NCI-H69 (cell line): ENCODE data around the gene PRRC2B.
A peak's percentile ranks its signal among the peaks of the same experiment; 100 is the strongest.
"Not testable (repeated sequence)": the region's sequence is repeated elsewhere in the genome, so short reads cannot be mapped to it uniquely, and the experiment has no call there.

Experiments
- DNase-seq: peaks from one replicate; lab custom pipeline; 2025; lab: John Stamatoyannopoulos, UW

PRRC2B gene

GRCh38 chr9:131539223-131539923 is 145.5 kb downstream of the PRRC2B start:
- no peak for DNase-seq

GRCh38 chr9:131543141-131543540 is 149.3 kb downstream of the PRRC2B start:
- DNase-seq: no peak

- DNase-seq: peak; percentile 92
These were observed 151.3 kb downstream of the PRRC2B start, which contains the start of gene PRRT1B for GRCh38 chr9:131545003-131545785. PRRT1B (plus strand) TSS chr9:131545523; CDS start chr9:131545616, 93 bp downstream.

- peak; percentile 34 for DNase-seq
These were observed 152.0 kb downstream of the PRRC2B start for GRCh38 chr9:131545786-131546335.

- DNase-seq: peak; percentile 74
These were observed 152.6 kb downstream of the PRRC2B start for GRCh38 chr9:131546336-131547084.

- DNase-seq: not testable (repeated sequence)
These were observed 155.3 kb downstream of the PRRC2B start for GRCh38 chr9:131549186-131549585.
